Uterus (tissue), 4 donors: ENCODE measurements around the gene DPP6. TPM values are rescaled to one million over a fixed set of nuclear protein-coding genes. Genes with fewer than 3 reads are reported as not detected.

ENCODE experiments used
- DNase-seq, 2 donors: peaks; one replicate each; pipeline ENCODE4 v3.0.0-alpha.2; 2019 to 2020
- H3K27ac ChIP-seq, 2 donors: fragments of 200-600 bp; sonication (generic); 1 replicate in 1 of 2; 2 replicates in 1 of 2; pipeline ENCODE4 v1.5.1; 2016 to 2018
- H3K27me3 ChIP-seq, 2 donors: fragments of 200-600 bp; sonication (generic); one replicate each; pipeline ENCODE4 v1.5.1; 2018 to 2019; ENCODE audit warnings: control low read depth in 1 of 2
- H3K36me3 ChIP-seq, 2 donors: fragments of 200-600 bp; sonication (generic); one replicate each; pipeline ENCODE4 v1.5.1; 2019; ENCODE audit warnings: control low read depth in 1 of 2
- H3K4me1 ChIP-seq, 2 donors: fragments of 200-600 bp; sonication (generic); one replicate each; pipeline ENCODE4 v1.5.1; 2018 to 2019; ENCODE audit warnings: control low read depth in 1 of 2
- H3K4me3 ChIP-seq, 2 donors: fragments of 200-600 bp; sonication (generic); 1 replicate in 1 of 2; 2 replicates in 1 of 2; pipeline ENCODE4 v1.5.1; 2018 to 2019; ENCODE audit warnings: mild to moderate bottlenecking in 1 of 2
- H3K9me3 ChIP-seq, 2 donors: fragments of 200-600 bp; sonication (generic); one replicate each; pipeline ENCODE4 v1.5.1; 2019; ENCODE audit warnings: control low read depth in 1 of 2
- CTCF ChIP-seq, 4 experiments: fragments of 200-600 bp in 2 of 4; fragments of 450-650 bp in 2 of 4; sonication (generic) in 2 of 4; IDR thresholded peaks; one replicate each; pipeline ENCODE4 v1.5.1; 2016 to 2019; ENCODE audit warnings: antibody characterized with exemption in 4 of 4, mild to moderate bottlenecking in 2 of 4, moderate library complexity in 1 of 4
- POLR2A ChIP-seq, 2 donors: fragments of 450-650 bp; IDR thresholded peaks; one replicate each; pipeline ENCODE4 v1.6.1; 2016; ENCODE audit warnings: antibody characterized with exemption in 2 of 2, mild to moderate bottlenecking in 1 of 2, moderate library complexity in 1 of 2
- intact Hi-C: fragments of 100-400 bp; cut with DNase I; formaldehyde crosslinking; loops from one replicate; pipeline ENCODE4 v1.15.1; 2023; ENCODE audit warnings: low total_unique reads
- total RNA-seq, 4 donors: library from RNA; depleted of rRNA in 3 of 4; stranded (reverse); fragments of >200 nt in 3 of 4; gene quantifications; one replicate each; pipeline versions ENCODE4 v1.1.0 to v1.2.4, GENCODE V29; 2014 to 2023
- donor health status: DM: yes; HTN: yes; CAD: no.

DPP6 gene
- total RNA-seq, 4 donors from 2014 or later = 4.1 to 107 (median 42.7) TPM

- TF ChIP-seq POLR2A (IDR thresholded peaks at IDR 0.05) = no peak
- TF ChIP-seq CTCF (IDR thresholded peaks at IDR 0.05) = no peak
- no peaks in the 10 kb centered on the region for H3K27me3 ChIP-seq
- no peak for DNase-seq
- H3K9me3 ChIP-seq = no peaks in the 10 kb centered on the region
- no peaks in the 10 kb centered on the region for H3K4me1 ChIP-seq
- intact Hi-C loops = no loop called here
- no peaks in the 10 kb centered on the region for H3K36me3 ChIP-seq
- no peak overlapping the region for H3K27ac ChIP-seq
- no peak overlapping the region for H3K4me3 ChIP-seq
Observed at GRCh38 chr7:154633641-154634040, 581.4 kb downstream of the DPP6 start.

GRCh38 chr7:154638286-154638685 is 586.1 kb downstream of the DPP6 start:
- H3K36me3 ChIP-seq = no peaks in the 10 kb centered on the region
- no peaks in the 10 kb centered on the region for H3K27me3 ChIP-seq
- intact Hi-C loops = no loop called here
- no peak for DNase-seq
- TF ChIP-seq POLR2A (IDR thresholded peaks at IDR 0.05) = no peak
- TF ChIP-seq CTCF (IDR thresholded peaks at IDR 0.05) = no peak
- no peak overlapping the region for H3K27ac ChIP-seq
- no peaks in the 10 kb centered on the region for H3K9me3 ChIP-seq
- H3K4me3 ChIP-seq = no peak overlapping the region
- no peaks in the 10 kb centered on the region for H3K4me1 ChIP-seq

GRCh38 chr7:154640266-154640865 is 588.2 kb downstream of the DPP6 start:
- intact Hi-C loops = no loop called here
- H3K27ac ChIP-seq = no peak overlapping the region
- H3K4me3 ChIP-seq = no peak overlapping the region
- H3K9me3 ChIP-seq = no peaks in the 10 kb centered on the region
- H3K27me3 ChIP-seq = no peaks in the 10 kb centered on the region
- TF ChIP-seq POLR2A (IDR thresholded peaks at IDR 0.05) (no peak), CTCF (IDR thresholded peaks at IDR 0.05) (no peak)
- no peaks in the 10 kb centered on the region for H3K4me1 ChIP-seq
- DNase-seq = no peak
- H3K36me3 ChIP-seq = no peaks in the 10 kb centered on the region

- H3K27ac ChIP-seq = no peak overlapping the region
- intact Hi-C loops = no loop called here
- no peaks in the 10 kb centered on the region for H3K4me1 ChIP-seq
- no peak for TF ChIP-seq POLR2A (IDR thresholded peaks at IDR 0.05)
- TF ChIP-seq CTCF (IDR thresholded peaks at IDR 0.05) = no peak
- H3K9me3 ChIP-seq = no peaks in the 10 kb centered on the region
- H3K36me3 ChIP-seq = no peaks in the 10 kb centered on the region
- no peaks in the 10 kb centered on the region for H3K27me3 ChIP-seq
- no peak overlapping the region for H3K4me3 ChIP-seq
- DNase-seq = no peak
Observed at GRCh38 chr7:154640917-154641316, 588.7 kb downstream of the DPP6 start.

GRCh38 chr7:154644366-154644765 is 592.2 kb downstream of the DPP6 start:
- no peaks in the 10 kb centered on the region for H3K27me3 ChIP-seq
- H3K36me3 ChIP-seq = no peaks in the 10 kb centered on the region
- H3K9me3 ChIP-seq = no peaks in the 10 kb centered on the region
- no peak for DNase-seq
- intact Hi-C loops = no loop called here
- no peaks in the 10 kb centered on the region for H3K4me1 ChIP-seq
- TF ChIP-seq POLR2A (IDR thresholded peaks at IDR 0.05) (no peak), CTCF (IDR thresholded peaks at IDR 0.05) (no peak)
- no peak overlapping the region for H3K4me3 ChIP-seq
- H3K27ac ChIP-seq = no peak overlapping the region
